Central memory CD8-positive, alpha-beta T cell (primary cell): ENCODE results near the gene ANKRD13A.

Experiments
- ATAC-seq: fragments of 150-1000 bp; cut with Tn5 transposase; replicated peaks from 2 replicates; pipeline ENCODE4 v1.10.0; 2022; ENCODE audit warnings: mild to moderate bottlenecking, moderate FRiP score, moderate number of reproducible peaks; ENCODE audit not compliant: poor library complexity, severe bottlenecking; ENCODE audit errors: extremely low read depth
- DNase-seq, 2 donors: peaks; one replicate each; pipeline ENCODE4 v3.0.0; 2021; ENCODE audit warnings: low spot score in 2 of 2
- H3K27ac Mint-ChIP-seq: one replicate; pipeline ENCODE4 v1.8.0; 2022; ENCODE audit warnings: low read depth, mild to moderate bottlenecking, moderate library complexity, mixed read lengths
- H3K27me3 Mint-ChIP-seq: one replicate; pipeline ENCODE4 v1.8.0; 2022; ENCODE audit warnings: mixed read lengths
- H3K36me3 Mint-ChIP-seq: one replicate; pipeline ENCODE4 v1.8.0; 2022; ENCODE audit warnings: mild to moderate bottlenecking, moderate library complexity, mixed read lengths; ENCODE audit not compliant: insufficient read depth
- H3K4me1 Mint-ChIP-seq: one replicate; pipeline ENCODE4 v1.8.0; 2022; ENCODE audit warnings: mixed read lengths
- H3K4me3 Mint-ChIP-seq: one replicate; pipeline ENCODE4 v1.8.0; 2022; ENCODE audit warnings: mild to moderate bottlenecking, moderate library complexity, mixed read lengths
- H3K9me3 Mint-ChIP-seq: one replicate; pipeline ENCODE4 v1.8.0; 2022; ENCODE audit warnings: mixed read lengths

ANKRD13A gene

GRCh38 chr12:110023059-110023980 is 24.1 kb downstream of the ANKRD13A start:
- Mint-ChIP-seq H3K36me3 (peaks cover 54% of the 10 kb centered on the region), H3K4me1 (no peaks in the 10 kb centered on the region), H3K27me3 (no peaks in the 10 kb centered on the region), H3K9me3 (no peaks in the 10 kb centered on the region), H3K4me3 (no peak overlapping the region), H3K27ac (peak overlapping the region; percentile 10)
- DNase-seq (no peak), ATAC-seq (no peak)

- no peak for DNase-seq
- Mint-ChIP-seq H3K4me1 (no peaks in the 10 kb centered on the region), H3K27ac (no peak overlapping the region), H3K9me3 (no peaks in the 10 kb centered on the region), H3K27me3 (no peaks in the 10 kb centered on the region), H3K4me3 (no peak overlapping the region), H3K36me3 (peaks cover 52% of the 10 kb centered on the region)
- ATAC-seq, result no peak
Observed at GRCh38 chr12:110024051-110024450, 24.8 kb downstream of the ANKRD13A start.

GRCh38 chr12:110028323-110028722 is 29.1 kb downstream of the ANKRD13A start:
- Mint-ChIP-seq H3K36me3 (peaks cover 54% of the 10 kb centered on the region), H3K27me3 (no peaks in the 10 kb centered on the region), H3K27ac (peak overlapping the region; percentile 16), H3K4me3 (no peak overlapping the region), H3K9me3 (no peaks in the 10 kb centered on the region), H3K4me1 (no peaks in the 10 kb centered on the region)
- no peak for ATAC-seq
- no peak for DNase-seq

- no peak overlapping the region for H3K4me3 Mint-ChIP-seq
- H3K4me1 Mint-ChIP-seq, result no peaks in the 10 kb centered on the region
- H3K9me3 Mint-ChIP-seq, result no peaks in the 10 kb centered on the region
- DNase-seq (no peak), ATAC-seq (no peak)
- H3K36me3 Mint-ChIP-seq, result peaks cover 63% of the 10 kb centered on the region
- H3K27ac Mint-ChIP-seq, result no peak overlapping the region
- H3K27me3 Mint-ChIP-seq, result no peaks in the 10 kb centered on the region
Observed at GRCh38 chr12:110029290-110029815, 30.1 kb downstream of the ANKRD13A start.

- no peak overlapping the region for H3K4me3 Mint-ChIP-seq
- no peak for DNase-seq
- peaks cover 3% of the 10 kb centered on the region for H3K4me1 Mint-ChIP-seq
- no peaks in the 10 kb centered on the region for H3K9me3 Mint-ChIP-seq
- peaks cover 58% of the 10 kb centered on the region for H3K36me3 Mint-ChIP-seq
- H3K27me3 Mint-ChIP-seq, result no peaks in the 10 kb centered on the region
- no peak for ATAC-seq
- H3K27ac Mint-ChIP-seq, result no peak overlapping the region
Observed at GRCh38 chr12:110033888-110034287, 34.7 kb downstream of the ANKRD13A start.

- no peak for ATAC-seq
- no peaks in the 10 kb centered on the region for H3K9me3 Mint-ChIP-seq
- peak overlapping the region; percentile 47 for H3K27ac Mint-ChIP-seq
- H3K27me3 Mint-ChIP-seq, result no peaks in the 10 kb centered on the region
- H3K4me1 Mint-ChIP-seq, result peaks cover 20% of the 10 kb centered on the region
- peaks cover 46% of the 10 kb centered on the region for H3K36me3 Mint-ChIP-seq
- no peak for DNase-seq
- no peak overlapping the region for H3K4me3 Mint-ChIP-seq
Observed at GRCh38 chr12:110035534-110036104, 36.4 kb downstream of the ANKRD13A start.

GRCh38 chr12:110037315-110037714 is 38.1 kb downstream of the ANKRD13A start:
- Mint-ChIP-seq H3K9me3 (no peaks in the 10 kb centered on the region), H3K27me3 (no peaks in the 10 kb centered on the region), H3K36me3 (peaks cover 35% of the 10 kb centered on the region), H3K4me3 (no peak overlapping the region), H3K4me1 (peaks cover 21% of the 10 kb centered on the region), H3K27ac (no peak overlapping the region)
- no peak for DNase-seq
- no peak for ATAC-seq

GRCh38 chr12:110038741-110039084 is 39.5 kb downstream of the ANKRD13A start:
- H3K27ac Mint-ChIP-seq, result peak overlapping the region; percentile 78
- ATAC-seq, result no peak
- peaks cover 32% of the 10 kb centered on the region for H3K4me1 Mint-ChIP-seq
- DNase-seq, result no peak
- H3K27me3 Mint-ChIP-seq, result no peaks in the 10 kb centered on the region
- no peaks in the 10 kb centered on the region for H3K9me3 Mint-ChIP-seq
- H3K36me3 Mint-ChIP-seq, result peaks cover 33% of the 10 kb centered on the region
- H3K4me3 Mint-ChIP-seq, result no peak overlapping the region

- Mint-ChIP-seq H3K27me3 (no peaks in the 10 kb centered on the region), H3K27ac (peak overlapping the region; percentile 78), H3K36me3 (peaks cover 29% of the 10 kb centered on the region), H3K4me1 (peaks cover 32% of the 10 kb centered on the region), H3K9me3 (no peaks in the 10 kb centered on the region), H3K4me3 (no peak overlapping the region)
- no peak for DNase-seq
- no peak for ATAC-seq
Observed at GRCh38 chr12:110039085-110039807, 40.0 kb downstream of the ANKRD13A start.

- H3K27me3 Mint-ChIP-seq, result no peaks in the 10 kb centered on the region
- peaks cover 17% of the 10 kb centered on the region for H3K36me3 Mint-ChIP-seq
- H3K4me3 Mint-ChIP-seq, result no peak overlapping the region
- H3K27ac Mint-ChIP-seq, result no peak overlapping the region
- peaks cover 32% of the 10 kb centered on the region for H3K4me1 Mint-ChIP-seq
- no peaks in the 10 kb centered on the region for H3K9me3 Mint-ChIP-seq
- ATAC-seq, result no peak
- no peak for DNase-seq
Observed at GRCh38 chr12:110042264-110042663, 43.0 kb downstream of the ANKRD13A start.

- H3K36me3 Mint-ChIP-seq, result peaks cover 18% of the 10 kb centered on the region
- peak overlapping the region; percentile 91 for H3K4me3 Mint-ChIP-seq
- ATAC-seq (no peak), DNase-seq (no peak)
- H3K27ac Mint-ChIP-seq, result no peak overlapping the region
- no peaks in the 10 kb centered on the region for H3K9me3 Mint-ChIP-seq
- no peaks in the 10 kb centered on the region for H3K27me3 Mint-ChIP-seq
- H3K4me1 Mint-ChIP-seq, result peaks cover 25% of the 10 kb centered on the region
Observed at GRCh38 chr12:110046451-110047187, 47.4 kb downstream of the ANKRD13A start.

- Mint-ChIP-seq H3K36me3 (peaks cover 17% of the 10 kb centered on the region), H3K4me1 (peaks cover 23% of the 10 kb centered on the region), H3K27me3 (no peaks in the 10 kb centered on the region), H3K9me3 (no peaks in the 10 kb centered on the region), H3K27ac (no peak overlapping the region), H3K4me3 (peak overlapping the region; percentile 91)
- DNase-seq (no peak), ATAC-seq (no peak)
Observed at GRCh38 chr12:110047297-110047940, 48.2 kb downstream of the ANKRD13A start.
